GM04503 (cell line): ENCODE data around the gene KPNB1.

Source experiments
- DNase-seq: peaks from one replicate; pipeline ENCODE4 v3.0.0-alpha.2; 2012; ENCODE audit warnings: low read depth

The KPNB1 gene

GRCh38 chr17:47649153-47649971, at the start of gene KPNB1:
Gene KPNB1, plus strand, starts transcription at chr17:47649919. Its CDS starts 326 bp downstream, at chr17:47650245.
- DNase-seq: peak; percentile 99

GRCh38 chr17:47603830-47604597, 45.7 kb upstream of the KPNB1 start:
- no peak for DNase-seq

GRCh38 chr17:47604598-47604927, 45.2 kb upstream of the KPNB1 start:
- no peak for DNase-seq

- DNase-seq: peak; percentile 20
These were observed 44.7 kb upstream of the KPNB1 start for GRCh38 chr17:47605011-47605410.

- no peak for DNase-seq
These were observed 42.2 kb upstream of the KPNB1 start for GRCh38 chr17:47607481-47607880.

GRCh38 chr17:47611372-47612350, 38.1 kb upstream of the KPNB1 start:
- DNase-seq: no peak

GRCh38 chr17:47615766-47616424, 33.8 kb upstream of the KPNB1 start:
- peak; percentile 8 for DNase-seq

GRCh38 chr17:47618410-47618809, 31.3 kb upstream of the KPNB1 start:
- no peak for DNase-seq

- no peak for DNase-seq
These were observed 29.0 kb upstream of the KPNB1 start for GRCh38 chr17:47620503-47621245.

GRCh38 chr17:47621293-47622179, 28.2 kb upstream of the KPNB1 start:
- peak; percentile 63 for DNase-seq

- no peak for DNase-seq
These were observed 27.6 kb upstream of the KPNB1 start for GRCh38 chr17:47622180-47622549.

- no peak for DNase-seq
These were observed 25.0 kb upstream of the KPNB1 start for GRCh38 chr17:47624727-47625068.

GRCh38 chr17:47628014-47628566, 21.6 kb upstream of the KPNB1 start:
- no peak for DNase-seq

GRCh38 chr17:47629826-47630225, 19.9 kb upstream of the KPNB1 start:
- no peak for DNase-seq

GRCh38 chr17:47630614-47631013, 19.1 kb upstream of the KPNB1 start:
- DNase-seq: no peak

GRCh38 chr17:47632991-47633390, 16.7 kb upstream of the KPNB1 start:
- no peak for DNase-seq

GRCh38 chr17:47633996-47634395, 15.7 kb upstream of the KPNB1 start:
- DNase-seq: no peak

- no peak for DNase-seq
These were observed 14.8 kb upstream of the KPNB1 start for GRCh38 chr17:47634870-47635269.

- DNase-seq: no peak
These were observed 14.0 kb upstream of the KPNB1 start for GRCh38 chr17:47635734-47636133.
